Pericardium fibroblast (primary cell): ENCODE measurements around the gene ERCC4. TPM values are rescaled to one million over a fixed set of nuclear protein-coding genes. Genes with fewer than 3 reads are reported as not detected.

Source experiments
- total RNA-seq: library from RNA; depleted of rRNA; stranded (reverse); fragments of >200 nt; gene quantifications from 2 replicates; pipeline ENCODE4 v1.2.3, GENCODE V29; 2015

The ERCC4 gene
- 3.5 and 7.9 TPM in 2 replicates for total RNA-seq

DNA sequence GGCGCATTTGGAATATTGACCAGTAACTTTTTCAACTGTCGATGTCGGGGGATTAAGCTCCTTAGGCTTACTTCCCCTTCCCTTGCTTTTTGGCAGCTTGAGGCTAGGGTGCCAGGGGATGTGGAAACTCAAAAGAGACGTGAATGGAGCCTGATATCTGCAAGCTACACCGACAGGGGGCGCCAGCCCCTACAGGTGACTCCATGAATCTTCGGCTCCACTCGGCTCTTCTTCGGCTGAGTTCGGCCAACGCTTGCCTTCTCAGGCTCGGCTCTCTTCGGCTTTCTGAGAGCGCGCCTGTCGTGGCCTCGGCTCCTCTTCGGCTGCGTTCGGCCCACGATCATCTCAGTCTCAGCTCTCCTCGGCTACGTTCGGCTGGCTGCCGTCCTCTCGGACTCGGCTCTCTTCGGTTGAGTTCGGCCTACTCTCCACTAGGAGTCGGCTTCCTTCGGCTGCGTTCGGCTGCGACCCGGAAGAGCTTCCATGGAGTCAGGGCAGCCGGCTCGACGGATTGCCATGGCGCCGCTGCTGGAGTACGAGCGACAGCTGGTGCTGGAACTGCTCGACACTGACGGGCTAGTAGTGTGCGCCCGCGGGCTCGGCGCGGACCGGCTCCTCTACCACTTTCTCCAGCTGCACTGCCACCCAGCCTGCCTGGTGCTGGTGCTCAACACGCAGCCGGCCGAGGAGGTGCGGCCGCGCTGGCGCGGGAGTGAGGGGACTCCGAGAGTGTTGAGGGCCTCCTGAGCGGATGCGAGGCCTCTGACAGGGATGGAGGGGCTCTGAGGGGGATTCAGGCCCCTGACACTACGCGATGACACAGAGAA lies at the start of gene ERCC4:
TSS of gene ERCC4 (plus strand) at position 472 of the 827 bp plus-strand sequence. CDS start at position 484, 12 bp downstream.

Other genes starting within 250 kb of the ERCC4 start
- 3.2 and 10.2 TPM in 2 replicates for gene MRTFB, start 151.2 kb downstream of the ERCC4 start, total RNA-seq